Muscle layer of duodenum (tissue), 2 donors: ENCODE results near the gene BDH1.
"Not testable (repeated sequence)": the region's sequence is repeated elsewhere in the genome, so short reads cannot be mapped to it uniquely, and the experiment has no call there.

ENCODE experiments used
- H3K27ac ChIP-seq: one replicate; pipeline ENCODE4 v1.7.0; 2013; ENCODE audit warnings: mild to moderate bottlenecking, low read length
- H3K27me3 ChIP-seq: one replicate; pipeline ENCODE4 v1.7.0; 2013; ENCODE audit warnings: low read depth, mild to moderate bottlenecking, control low read depth, low read length
- H3K36me3 ChIP-seq, 2 donors: one replicate each; pipeline ENCODE4 v1.7.0; 2013; ENCODE audit warnings: low read length in 2 of 2, control low read depth in 1 of 2, mild to moderate bottlenecking in 1 of 2; ENCODE audit not compliant: insufficient read depth in 2 of 2, control insufficient read depth in 1 of 2
- H3K4me1 ChIP-seq, 2 donors: one replicate each; pipeline ENCODE4 v1.7.0; 2013; ENCODE audit warnings: low read length in 2 of 2, mild to moderate bottlenecking in 2 of 2, control low read depth in 1 of 2, moderate library complexity in 1 of 2; ENCODE audit not compliant: insufficient read depth in 2 of 2, control insufficient read depth in 1 of 2
- H3K4me3 ChIP-seq, 2 donors: one replicate each; pipeline ENCODE4 v1.7.0; 2013; ENCODE audit warnings: low read length in 2 of 2, low read depth in 1 of 2, mild to moderate bottlenecking in 1 of 2
- H3K9me3 ChIP-seq, 2 donors: one replicate each; pipeline ENCODE4 v1.7.0; 2013; ENCODE audit warnings: low read length in 2 of 2, control low read depth in 1 of 2, mild to moderate bottlenecking in 1 of 2; ENCODE audit not compliant: control insufficient read depth in 1 of 2
- donor health status: healthy.

Gene BDH1

DNA sequence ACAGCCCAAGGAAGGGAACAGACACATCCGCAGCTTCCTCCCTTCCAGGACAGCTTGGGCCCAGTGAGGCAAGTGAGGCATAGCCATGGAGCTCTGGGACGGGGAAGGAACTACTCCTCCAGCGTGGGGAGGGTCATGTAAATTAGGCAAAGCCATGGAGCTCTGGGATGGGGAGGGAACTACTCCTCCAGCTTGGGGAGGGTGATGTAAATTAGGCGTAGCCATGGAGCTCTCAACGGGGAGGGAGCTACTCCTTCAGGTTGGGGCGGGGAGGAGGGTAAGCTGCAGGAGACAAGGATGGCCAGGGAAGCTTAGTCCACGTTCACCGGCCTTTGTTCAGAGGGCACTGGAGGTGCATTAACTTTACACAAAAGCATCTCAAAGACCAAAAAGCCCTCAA, 21.1 kb upstream of the BDH1 start:
- Histone ChIP-seq H3K4me3 (no peak overlapping the region), H3K27me3 (no peaks in the 10 kb centered on the region), H3K9me3 (no peaks in the 10 kb centered on the region), H3K36me3 (peaks cover 0 to 15% of the 10 kb centered on the region in 2 donors), H3K27ac (no peak overlapping the region), H3K4me1 (no peaks in the 10 kb centered on the region)

DNA sequence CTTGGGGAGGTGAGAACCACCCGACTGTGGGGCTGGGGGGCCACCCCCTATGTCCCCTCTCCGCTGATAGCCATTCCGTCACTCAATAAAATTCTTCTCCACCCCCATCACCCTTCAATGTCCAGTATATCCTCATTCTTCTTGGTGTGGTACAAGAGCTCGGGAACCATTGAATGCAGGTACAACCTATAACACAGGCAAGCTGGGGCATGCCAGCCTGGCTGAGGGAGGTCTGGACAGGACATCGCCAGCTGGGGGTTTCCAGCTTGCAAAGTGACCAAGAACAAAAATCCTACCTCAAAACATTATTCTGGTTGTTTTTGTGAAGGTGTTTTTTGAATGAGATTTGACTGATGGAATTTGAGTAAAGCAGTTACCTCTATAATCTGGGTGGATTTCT, 19.6 kb upstream of the BDH1 start:
- Histone ChIP-seq H3K27ac (no peak overlapping the region), H3K4me1 (no peaks in the 10 kb centered on the region), H3K27me3 (no peaks in the 10 kb centered on the region), H3K36me3 (peaks cover 0 to 15% of the 10 kb centered on the region in 2 donors), H3K9me3 (no peaks in the 10 kb centered on the region), H3K4me3 (no peak overlapping the region)

DNA sequence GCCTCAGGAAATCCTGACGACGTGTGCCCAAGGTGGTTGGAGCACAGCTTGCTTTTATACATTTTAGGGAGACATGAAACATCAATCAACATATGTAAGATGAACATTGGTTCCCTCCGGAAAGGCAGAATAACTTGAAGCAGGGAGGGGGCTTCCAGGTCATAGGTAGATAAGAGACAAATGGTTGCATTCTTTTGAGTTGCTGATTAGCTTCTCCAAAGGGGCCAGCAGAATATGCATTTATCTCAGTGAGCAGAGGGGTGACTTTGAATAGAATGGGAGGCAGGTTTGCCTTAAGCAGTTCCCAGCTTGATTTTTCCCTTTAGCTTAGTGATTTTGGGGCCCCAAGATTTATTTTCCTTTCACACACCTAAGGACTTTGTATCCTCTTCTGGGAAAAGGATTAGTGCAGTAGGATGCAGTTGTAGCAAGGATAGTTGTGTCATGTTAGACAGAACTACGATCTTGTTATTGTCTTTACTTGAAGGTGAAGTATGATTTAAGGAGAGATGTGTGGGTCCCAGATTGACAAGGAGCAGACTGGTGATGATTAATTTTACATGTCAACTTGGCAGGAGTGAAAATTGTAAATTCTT, 18.7 kb upstream of the BDH1 start:
- not testable (repeated sequence) for H3K27me3 ChIP-seq, H3K27ac ChIP-seq, H3K9me3 ChIP-seq, H3K4me1 ChIP-seq, H3K4me3 ChIP-seq
- peaks cover 0 to 15% of the 10 kb centered on the region in 2 donors for H3K36me3 ChIP-seq

DNA sequence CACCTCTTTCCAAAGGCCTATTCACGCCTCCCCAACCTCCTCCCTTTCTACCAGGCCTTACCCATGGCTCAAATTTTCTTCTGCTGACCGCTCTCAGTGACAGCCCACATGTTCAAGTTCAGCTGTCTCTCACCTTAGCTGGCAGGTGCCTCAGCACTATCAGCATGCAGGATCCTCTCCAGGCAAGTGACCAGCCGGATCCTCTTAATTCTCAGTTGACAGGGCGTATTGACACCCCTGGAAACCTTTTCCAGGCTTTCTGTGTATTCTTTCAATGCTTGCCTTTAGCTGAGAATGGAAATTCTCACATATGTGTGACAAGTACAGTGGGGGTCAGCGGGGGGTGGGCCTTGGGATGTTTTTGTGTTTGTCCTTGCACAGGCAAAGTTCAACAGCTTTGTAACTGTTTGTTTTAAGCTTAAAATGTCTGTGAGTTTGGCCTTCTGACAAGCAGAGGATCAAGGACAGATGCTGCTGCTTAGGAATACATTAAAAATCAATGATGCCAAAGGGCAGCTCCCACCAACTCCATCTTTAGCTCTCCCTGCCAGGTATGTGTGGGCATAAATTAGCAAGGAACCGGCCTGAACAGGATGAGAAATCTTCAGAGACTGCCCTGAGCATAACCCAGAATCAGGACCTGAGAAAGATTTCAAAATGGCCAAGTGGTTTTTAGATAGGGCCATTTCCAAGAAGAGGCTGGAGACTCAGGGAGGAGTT, 17.4 kb upstream of the BDH1 start:
- Histone ChIP-seq H3K9me3 (no peaks in the 10 kb centered on the region), H3K4me1 (no peaks in the 10 kb centered on the region), H3K4me3 (no peak overlapping the region), H3K36me3 (peaks cover 0 to 9% of the 10 kb centered on the region in 2 donors), H3K27ac (no peak overlapping the region), H3K27me3 (no peaks in the 10 kb centered on the region)

DNA sequence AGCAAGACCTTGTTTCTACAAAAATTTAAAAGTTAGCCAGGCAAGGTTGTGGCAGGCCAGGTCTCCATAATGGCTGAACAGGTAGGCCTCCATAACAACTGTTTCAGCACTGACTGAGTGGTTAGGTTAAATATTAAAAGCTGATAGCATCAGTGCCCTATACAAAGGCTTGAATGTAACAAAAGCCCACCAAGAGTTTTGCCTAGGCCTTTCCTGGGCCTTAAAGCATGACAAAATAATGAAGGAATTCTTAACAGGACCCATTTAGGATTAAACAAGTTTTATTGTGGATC, 16.1 kb upstream of the BDH1 start:
- not testable (repeated sequence) for H3K27me3 ChIP-seq, H3K27ac ChIP-seq, H3K4me3 ChIP-seq, H3K36me3 ChIP-seq, H3K9me3 ChIP-seq, H3K4me1 ChIP-seq

DNA sequence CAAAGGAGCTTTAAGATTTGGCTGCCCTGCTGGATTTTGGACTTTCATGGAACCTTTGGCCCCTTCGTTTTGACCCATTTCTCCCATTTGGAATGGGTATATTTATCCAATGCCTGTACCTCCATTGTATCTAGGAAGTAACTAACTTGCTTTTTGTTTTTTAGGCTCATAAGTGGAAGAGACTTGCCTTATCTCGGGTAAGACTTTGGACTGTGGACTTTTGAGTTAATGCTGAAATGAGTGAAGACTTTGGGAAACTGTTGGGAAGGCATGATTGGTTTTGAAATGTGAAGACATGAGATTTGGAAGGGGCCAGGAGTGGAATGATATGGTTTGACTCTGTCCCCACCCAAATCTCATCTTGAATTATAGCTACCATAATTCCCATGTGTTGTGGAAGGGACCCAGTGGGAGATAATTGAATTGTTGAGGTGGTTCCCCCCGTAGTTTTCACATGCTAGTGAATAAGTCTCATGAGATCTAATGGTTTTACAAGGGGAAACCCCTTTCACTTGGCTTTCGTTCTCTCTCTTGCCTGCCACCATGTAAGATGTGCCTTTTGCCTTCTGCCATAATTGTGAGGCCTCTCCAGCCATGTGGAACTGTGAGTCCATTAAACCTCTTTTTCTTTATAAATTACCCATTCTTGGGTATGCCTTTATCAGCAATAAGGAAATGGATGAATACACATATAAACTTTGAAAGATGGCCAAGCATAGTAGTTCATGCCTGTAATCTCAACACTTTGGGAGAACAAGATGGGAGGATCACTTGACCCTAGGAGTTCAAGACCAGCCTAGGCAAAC, 15.5 kb upstream of the BDH1 start:
- not testable (repeated sequence) for H3K4me1 ChIP-seq, H3K4me3 ChIP-seq, H3K36me3 ChIP-seq, H3K27ac ChIP-seq, H3K27me3 ChIP-seq, H3K9me3 ChIP-seq

DNA sequence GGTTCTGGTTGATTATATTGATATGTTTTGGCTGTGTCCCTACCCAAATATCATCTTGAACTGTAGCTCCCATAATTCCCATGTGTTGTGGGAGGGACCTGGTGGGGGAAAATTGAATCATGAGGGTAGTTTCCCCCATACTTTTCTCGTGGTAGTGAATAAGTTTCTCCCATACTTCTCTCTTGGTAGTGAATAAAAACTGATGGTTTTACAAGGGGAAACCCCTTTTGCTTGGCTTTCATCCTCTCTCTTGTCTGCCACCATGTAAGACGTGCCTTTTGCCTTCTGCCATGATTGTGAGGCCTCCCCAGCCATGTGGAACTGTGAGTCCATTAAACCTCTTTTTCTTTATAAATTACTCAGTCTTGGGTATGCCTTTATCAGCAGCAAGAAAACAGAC, 13.7 kb upstream of the BDH1 start:
- H3K27me3 ChIP-seq, H3K4me1 ChIP-seq, H3K27ac ChIP-seq, H3K4me3 ChIP-seq, H3K9me3 ChIP-seq, H3K36me3 ChIP-seq: not testable (repeated sequence)

DNA sequence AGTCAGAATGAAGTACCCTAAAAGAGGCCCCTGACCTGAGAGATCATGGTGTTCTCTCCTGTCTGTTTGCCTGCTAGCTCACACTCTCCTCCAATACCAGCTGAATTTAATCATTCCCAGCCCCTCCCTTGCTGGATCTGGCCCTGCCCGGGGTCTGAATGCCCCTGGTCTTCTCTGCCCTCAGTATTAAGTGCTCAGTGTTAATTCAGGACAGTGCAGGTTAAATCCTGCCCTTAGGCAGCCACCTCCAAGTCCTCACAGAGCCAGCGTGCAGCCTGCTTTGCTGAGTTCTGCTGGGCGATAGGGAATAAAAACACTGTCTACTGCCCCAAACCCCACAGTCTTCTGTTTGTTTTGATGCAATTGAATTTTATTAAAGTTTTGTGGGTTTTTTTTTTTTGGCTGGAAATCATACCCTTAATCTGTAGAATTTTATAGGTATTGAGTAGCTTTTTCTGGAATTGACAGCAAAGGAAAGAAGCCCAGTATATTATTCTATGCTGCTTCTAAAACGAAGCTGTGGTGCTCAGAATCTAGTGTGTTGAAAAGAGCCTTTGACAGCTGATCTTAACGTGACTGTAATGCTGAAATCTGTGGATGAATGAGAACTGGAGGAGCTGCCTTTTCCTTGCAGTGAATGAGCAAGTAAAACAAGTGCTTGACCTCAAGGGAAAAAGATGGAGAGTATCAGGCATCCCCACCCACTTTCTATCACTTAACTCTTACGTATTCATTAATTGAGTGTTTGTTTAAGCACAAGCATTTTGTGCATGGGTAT, 12.3 kb upstream of the BDH1 start:
- Histone ChIP-seq H3K27ac (no peak overlapping the region), H3K4me3 (no peak overlapping the region), H3K4me1 (no peaks in the 10 kb centered on the region), H3K9me3 (no peaks in the 10 kb centered on the region), H3K27me3 (no peaks in the 10 kb centered on the region), H3K36me3 (no peaks in the 10 kb centered on the region)

DNA sequence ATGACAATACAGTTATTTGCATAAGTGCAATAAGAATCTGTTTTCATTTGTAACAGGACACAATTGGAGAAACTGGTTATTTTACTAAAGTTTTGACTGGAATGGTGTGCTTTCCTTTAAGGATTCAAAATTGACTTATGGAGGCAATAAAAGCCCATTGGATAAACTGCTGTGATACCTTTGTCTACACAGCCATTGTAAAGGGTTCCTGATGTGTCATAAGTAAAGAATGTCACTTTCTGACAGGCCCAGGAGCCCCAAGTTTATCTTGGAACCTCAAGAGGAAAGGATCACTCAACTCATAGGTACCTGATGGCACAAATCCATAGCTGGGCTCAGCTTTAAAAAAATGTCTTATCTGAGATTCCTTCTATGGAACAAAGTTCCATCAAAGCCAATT, 10.4 kb upstream of the BDH1 start:
- H3K27me3 ChIP-seq, H3K9me3 ChIP-seq, H3K4me1 ChIP-seq, H3K36me3 ChIP-seq, H3K27ac ChIP-seq, H3K4me3 ChIP-seq: not testable (repeated sequence)

DNA sequence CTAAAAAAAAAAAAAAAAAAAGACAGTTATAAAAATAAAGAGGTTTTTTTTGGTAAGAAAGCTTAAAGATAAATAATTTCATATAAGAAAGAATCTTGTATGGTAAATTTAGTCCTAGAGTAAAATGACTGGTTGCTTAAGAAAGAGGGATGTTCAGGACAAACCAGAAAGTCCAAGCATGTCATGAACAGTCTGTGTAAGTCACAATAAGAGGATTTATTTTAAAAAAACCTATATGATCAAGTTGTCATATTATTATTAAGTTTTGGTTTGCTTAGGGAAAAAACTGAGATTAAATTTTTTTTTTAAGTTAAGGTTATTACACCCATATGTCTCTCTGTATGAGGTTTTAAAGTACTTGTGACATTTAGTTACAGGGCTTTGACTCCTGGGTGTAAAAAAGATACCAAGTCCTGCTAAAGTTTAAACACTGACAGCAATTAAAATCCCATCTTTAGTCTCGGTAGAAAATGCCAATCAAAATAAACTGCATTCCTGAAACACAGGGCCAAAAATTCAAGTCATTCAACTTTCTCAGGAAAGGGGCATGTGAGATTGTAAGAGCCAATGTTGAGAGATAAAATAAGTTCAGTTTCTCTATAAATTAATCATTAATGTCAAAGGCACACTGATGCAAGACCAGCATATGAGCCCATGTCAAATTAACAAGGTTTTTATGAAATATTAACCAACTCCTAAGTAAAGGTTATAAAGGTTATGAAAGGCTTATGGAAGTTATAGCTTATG, 8.5 kb upstream of the BDH1 start:
- Histone ChIP-seq H3K27me3 (no peaks in the 10 kb centered on the region), H3K9me3 (no peaks in the 10 kb centered on the region), H3K36me3 (no peaks in the 10 kb centered on the region), H3K4me1 (no peaks in the 10 kb centered on the region), H3K27ac (no peak overlapping the region), H3K4me3 (no peak overlapping the region)
